ENCODE measurements around the gene GPC5. TPM values are rescaled to one million over a fixed set of nuclear protein-coding genes. Genes with fewer than 3 reads are reported as not detected.

The GPC5 gene
- total RNA-seq, 1 experiment from 2014 or later = 0.15 TPM

DNA sequence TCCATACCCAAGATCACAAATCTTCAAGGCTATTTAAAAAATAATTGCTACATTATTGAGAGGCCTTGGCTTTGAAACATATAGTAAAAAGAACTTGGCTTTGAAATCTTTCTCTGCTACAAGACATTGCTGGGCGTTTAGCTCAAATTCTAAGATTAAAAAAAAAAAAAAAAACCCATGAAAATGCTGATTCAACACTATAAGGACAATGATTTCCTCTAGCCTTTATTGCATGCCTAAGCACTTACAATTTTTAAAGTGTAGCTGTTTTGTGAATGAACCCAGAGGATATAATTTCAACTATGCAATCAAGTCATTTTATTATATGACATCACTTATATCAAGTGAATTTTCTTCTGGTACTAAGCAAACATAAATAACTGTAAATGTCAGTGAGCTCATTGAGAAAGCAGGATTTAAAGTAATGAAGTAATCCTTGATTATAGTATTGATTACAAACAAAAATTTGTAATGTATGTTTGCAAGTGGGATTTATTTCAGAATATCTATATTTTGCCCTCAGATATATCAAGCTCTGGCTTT is 1488.2 kb downstream of the GPC5 start:
- H4K91ac ChIP-seq (ENCODE audit: insufficient read length, low read depth, low read length) = no peak overlapping the region

More for the DNA sequence above, 1488.2 kb downstream of the GPC5 start:
- peaks cover 18% of the 10 kb centered on the region for H3K27me3 Mint-ChIP-seq (ENCODE audit: low read depth)
- Histone ChIP-seq H2BK15ac (ENCODE audit: low read depth, low read length) (no peak overlapping the region), H3K18ac (ENCODE audit: insufficient read length, low read depth, low read length) (no peak overlapping the region), H3K23me2 (ENCODE audit: insufficient read length, low read depth, low read length, poor library complexity, severe bottlenecking) (no peaks in the 10 kb centered on the region), H3K14ac (ENCODE audit: insufficient read depth, low read length) (no peak overlapping the region), H3T11ph (ENCODE audit: low read length) (no peak overlapping the region), H2BK20ac (ENCODE audit: low read depth, low read length, poor library complexity, severe bottlenecking) (no peak overlapping the region), H4K8ac (replicated peaks; ENCODE audit: insufficient read length, low read depth, low read length) (no peak overlapping the region), H3K79me2 (ENCODE audit: insufficient read depth, low read length) (no peaks in the 10 kb centered on the region), H2BK5ac (ENCODE audit: insufficient read length, low read length) (no peak overlapping the region), H4K5ac (ENCODE audit: insufficient read length, low read depth, low read length) (no peak overlapping the region), H3K79me1 (ENCODE audit: insufficient read depth, low read depth, low read length, poor library complexity, severe bottlenecking) (no peaks in the 10 kb centered on the region), H3K27ac (ENCODE audit: insufficient read length, low read depth, low read length) (no peak overlapping the region), H3K4me1 (ENCODE audit: insufficient read depth, low read length) (no peaks in the 10 kb centered on the region), H2AK5ac (ENCODE audit: insufficient read length, low read length) (no peak overlapping the region), H3K9ac (ENCODE audit: extremely low read depth, insufficient read length, low read length) (no peak overlapping the region), H3K23ac (ENCODE audit: insufficient read length, low read depth, low read length) (no peak overlapping the region), H3K4ac (ENCODE audit: low read depth, low read length) (no peak overlapping the region), H2BK120ac (ENCODE audit: low read depth, low read length, poor library complexity, severe bottlenecking) (no peak overlapping the region), H2BK12ac (ENCODE audit: insufficient read length, low read depth, low read length) (no peak overlapping the region), H3K27me3 (ENCODE audit: insufficient read depth, low read length) (no peaks in the 10 kb centered on the region), H3K9me3 (ENCODE audit: control insufficient read depth, low read depth, low read length) (no peaks in the 10 kb centered on the region), H3K4me2 (ENCODE audit: insufficient read depth, insufficient read length, low read length) (no peak overlapping the region), H3K56ac (ENCODE audit: insufficient read length, low read depth, low read length) (no peak overlapping the region), H2AFZ (ENCODE audit: low read length) (no peak overlapping the region), H4K20me1 (ENCODE audit: control insufficient read depth, insufficient read depth, insufficient read length) (no peaks in the 10 kb centered on the region)
- 0 out of 5 replicates have a peak, but pooled peaks cover 0 to 3% of the 10 kb centered on the region in 2 experiments for H3K9me3 Mint-ChIP-seq
- TF ChIP-seq, protein P1, sequence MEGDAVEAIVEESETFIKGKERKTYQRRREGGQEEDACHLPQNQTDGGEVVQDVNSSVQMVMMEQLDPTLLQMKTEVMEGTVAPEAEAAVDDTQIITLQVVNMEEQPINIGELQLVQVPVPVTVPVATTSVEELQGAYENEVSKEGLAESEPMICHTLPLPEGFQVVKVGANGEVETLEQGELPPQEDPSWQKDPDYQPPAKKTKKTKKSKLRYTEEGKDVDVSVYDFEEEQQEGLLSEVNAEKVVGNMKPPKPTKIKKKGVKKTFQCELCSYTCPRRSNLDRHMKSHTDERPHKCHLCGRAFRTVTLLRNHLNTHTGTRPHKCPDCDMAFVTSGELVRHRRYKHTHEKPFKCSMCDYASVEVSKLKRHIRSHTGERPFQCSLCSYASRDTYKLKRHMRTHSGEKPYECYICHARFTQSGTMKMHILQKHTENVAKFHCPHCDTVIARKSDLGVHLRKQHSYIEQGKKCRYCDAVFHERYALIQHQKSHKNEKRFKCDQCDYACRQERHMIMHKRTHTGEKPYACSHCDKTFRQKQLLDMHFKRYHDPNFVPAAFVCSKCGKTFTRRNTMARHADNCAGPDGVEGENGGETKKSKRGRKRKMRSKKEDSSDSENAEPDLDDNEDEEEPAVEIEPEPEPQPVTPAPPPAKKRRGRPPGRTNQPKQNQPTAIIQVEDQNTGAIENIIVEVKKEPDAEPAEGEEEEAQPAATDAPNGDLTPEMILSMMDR (conservative IDR thresholded peaks at IDR 0.05) = no peak
- WGBS (ENCODE audit: extremely low coverage, insufficient read length, low lambda C conversion rate) = no CpG with 5 or more reads among the region's 1 CpG
- H3K4me1 Mint-ChIP-seq = peaks cover 0 to 3% of the 10 kb centered on the region in 2 experiments; a peak in 1 of 4 replicates
- no peak overlapping the region for H3K27ac Mint-ChIP-seq
- H3K4me3 Mint-ChIP-seq = no peak overlapping the region
- H3K36me3 Mint-ChIP-seq (ENCODE audit: insufficient read depth in 1 of 3, low read depth in 3 of 3) = no peaks in the 10 kb centered on the region
- no peak for DNase-seq

All from H9 (cell line).